Tibial nerve (tissue), 4 donors: Measurements from ENCODE around the gene ANP32D.
"Not testable (repeated sequence)": the region's sequence is repeated elsewhere in the genome, so short reads cannot be mapped to it uniquely, and the experiment has no call there.

Source experiments
- CTCF ChIP-seq, 5 experiments: fragments of 200-600 bp in 3 of 5; fragments of 450-650 bp in 2 of 5; sonication (generic) in 3 of 5; IDR thresholded peaks; one replicate each; pipeline ENCODE4 v1.5.1; 2016 to 2019; ENCODE audit warnings: antibody characterized with exemption in 5 of 5, mild to moderate bottlenecking in 3 of 5, moderate library complexity in 2 of 5
- EP300 ChIP-seq, 2 donors: sonication (generic); formaldehyde crosslinking; IDR thresholded peaks; one replicate each; pipeline ENCODE4 v1.6.1; 2017; ENCODE audit warnings: antibody characterized with exemption in 2 of 2, mild to moderate bottlenecking in 1 of 2

GRCh38 chr12:48500281-48500680 lies 27.9 kb downstream of the ANP32D start:
- not testable (repeated sequence) for TF ChIP-seq CTCF, EP300 (IDR thresholded peaks at IDR 0.05)
